Measurements from ENCODE around the gene WDR86.

DNA sequence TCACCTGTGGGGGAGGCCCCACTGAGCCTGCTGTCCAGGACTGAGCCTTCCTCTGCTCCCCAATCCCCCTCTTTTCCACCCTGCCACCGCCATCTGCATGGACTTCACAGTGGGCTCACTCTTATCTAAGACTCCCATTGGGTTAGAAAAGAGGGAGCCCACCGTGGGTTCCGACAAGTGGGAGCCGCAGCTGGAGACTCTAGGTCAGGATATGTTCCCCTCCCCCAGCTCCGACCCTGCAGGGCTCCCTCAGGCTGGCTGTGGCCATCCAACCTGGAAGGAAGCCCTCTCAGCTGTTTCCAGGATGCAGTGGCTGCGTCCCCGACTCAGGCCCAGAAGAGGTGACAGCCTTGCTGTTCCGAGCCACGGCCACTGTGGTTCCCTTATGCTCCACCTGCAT, 4.8 kb downstream of the WDR86 start:
- TF ChIP-seq, protein P1, sequence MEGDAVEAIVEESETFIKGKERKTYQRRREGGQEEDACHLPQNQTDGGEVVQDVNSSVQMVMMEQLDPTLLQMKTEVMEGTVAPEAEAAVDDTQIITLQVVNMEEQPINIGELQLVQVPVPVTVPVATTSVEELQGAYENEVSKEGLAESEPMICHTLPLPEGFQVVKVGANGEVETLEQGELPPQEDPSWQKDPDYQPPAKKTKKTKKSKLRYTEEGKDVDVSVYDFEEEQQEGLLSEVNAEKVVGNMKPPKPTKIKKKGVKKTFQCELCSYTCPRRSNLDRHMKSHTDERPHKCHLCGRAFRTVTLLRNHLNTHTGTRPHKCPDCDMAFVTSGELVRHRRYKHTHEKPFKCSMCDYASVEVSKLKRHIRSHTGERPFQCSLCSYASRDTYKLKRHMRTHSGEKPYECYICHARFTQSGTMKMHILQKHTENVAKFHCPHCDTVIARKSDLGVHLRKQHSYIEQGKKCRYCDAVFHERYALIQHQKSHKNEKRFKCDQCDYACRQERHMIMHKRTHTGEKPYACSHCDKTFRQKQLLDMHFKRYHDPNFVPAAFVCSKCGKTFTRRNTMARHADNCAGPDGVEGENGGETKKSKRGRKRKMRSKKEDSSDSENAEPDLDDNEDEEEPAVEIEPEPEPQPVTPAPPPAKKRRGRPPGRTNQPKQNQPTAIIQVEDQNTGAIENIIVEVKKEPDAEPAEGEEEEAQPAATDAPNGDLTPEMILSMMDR (IDR thresholded peaks at IDR 0.05; ENCODE audit: insufficient read depth, low read length) = no peak
- TF ChIP-seq, protein P2, sequence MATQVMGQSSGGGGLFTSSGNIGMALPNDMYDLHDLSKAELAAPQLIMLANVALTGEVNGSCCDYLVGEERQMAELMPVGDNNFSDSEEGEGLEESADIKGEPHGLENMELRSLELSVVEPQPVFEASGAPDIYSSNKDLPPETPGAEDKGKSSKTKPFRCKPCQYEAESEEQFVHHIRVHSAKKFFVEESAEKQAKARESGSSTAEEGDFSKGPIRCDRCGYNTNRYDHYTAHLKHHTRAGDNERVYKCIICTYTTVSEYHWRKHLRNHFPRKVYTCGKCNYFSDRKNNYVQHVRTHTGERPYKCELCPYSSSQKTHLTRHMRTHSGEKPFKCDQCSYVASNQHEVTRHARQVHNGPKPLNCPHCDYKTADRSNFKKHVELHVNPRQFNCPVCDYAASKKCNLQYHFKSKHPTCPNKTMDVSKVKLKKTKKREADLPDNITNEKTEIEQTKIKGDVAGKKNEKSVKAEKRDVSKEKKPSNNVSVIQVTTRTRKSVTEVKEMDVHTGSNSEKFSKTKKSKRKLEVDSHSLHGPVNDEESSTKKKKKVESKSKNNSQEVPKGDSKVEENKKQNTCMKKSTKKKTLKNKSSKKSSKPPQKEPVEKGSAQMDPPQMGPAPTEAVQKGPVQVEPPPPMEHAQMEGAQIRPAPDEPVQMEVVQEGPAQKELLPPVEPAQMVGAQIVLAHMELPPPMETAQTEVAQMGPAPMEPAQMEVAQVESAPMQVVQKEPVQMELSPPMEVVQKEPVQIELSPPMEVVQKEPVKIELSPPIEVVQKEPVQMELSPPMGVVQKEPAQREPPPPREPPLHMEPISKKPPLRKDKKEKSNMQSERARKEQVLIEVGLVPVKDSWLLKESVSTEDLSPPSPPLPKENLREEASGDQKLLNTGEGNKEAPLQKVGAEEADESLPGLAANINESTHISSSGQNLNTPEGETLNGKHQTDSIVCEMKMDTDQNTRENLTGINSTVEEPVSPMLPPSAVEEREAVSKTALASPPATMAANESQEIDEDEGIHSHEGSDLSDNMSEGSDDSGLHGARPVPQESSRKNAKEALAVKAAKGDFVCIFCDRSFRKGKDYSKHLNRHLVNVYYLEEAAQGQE (IDR thresholded peaks at IDR 0.05; ENCODE audit: insufficient replicate concordance, low read depth) = no peak
- no peak for TF ChIP-seq POLR2AphosphoS5 (IDR thresholded peaks at IDR 0.05; ENCODE audit: low read depth)

All from HL-60 (cell line).